Measurements from ENCODE around the gene UBA3.
A peak's percentile ranks its signal among the peaks of the same experiment; 100 is the strongest.

Gene UBA3

DNA sequence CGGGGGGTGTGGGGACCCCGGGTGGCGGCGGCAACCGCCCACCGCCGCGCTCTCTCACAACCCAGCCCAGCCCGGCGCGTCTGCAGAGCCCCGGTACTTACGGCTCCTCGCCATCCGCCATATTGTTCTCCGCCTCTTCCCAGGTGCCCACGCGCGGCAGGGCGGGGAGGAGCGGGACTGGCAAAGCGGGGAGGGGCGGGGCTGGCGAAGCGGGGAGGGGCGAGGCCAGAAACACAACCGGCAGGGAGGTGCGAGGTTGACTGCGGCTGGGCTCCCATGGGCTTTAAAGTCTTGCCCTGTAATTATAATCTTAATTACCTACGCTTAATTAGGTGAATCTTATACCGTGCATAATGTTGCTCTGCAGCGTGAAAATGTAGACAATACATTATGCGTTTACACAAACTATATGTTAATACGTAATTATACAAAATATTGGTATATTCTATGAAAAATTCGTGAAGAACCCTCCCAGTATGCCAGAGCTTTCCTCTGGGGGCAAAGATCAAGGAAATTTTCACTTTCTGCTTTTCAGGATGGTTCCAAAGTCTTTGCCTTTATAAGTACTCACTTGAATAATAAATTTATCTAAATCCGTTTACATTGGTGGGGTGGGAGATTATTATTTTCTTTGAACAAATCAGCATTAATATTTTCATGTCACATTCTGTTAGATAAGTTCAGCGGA is at the start of gene UBA3:
UBA3 (minus strand) TSS at position 133 of the 688 bp plus-strand sequence; CDS start at position 121, 12 bp downstream.
- DNase-seq (ENCODE audit: low spot score) = peak; percentile 53

DNA sequence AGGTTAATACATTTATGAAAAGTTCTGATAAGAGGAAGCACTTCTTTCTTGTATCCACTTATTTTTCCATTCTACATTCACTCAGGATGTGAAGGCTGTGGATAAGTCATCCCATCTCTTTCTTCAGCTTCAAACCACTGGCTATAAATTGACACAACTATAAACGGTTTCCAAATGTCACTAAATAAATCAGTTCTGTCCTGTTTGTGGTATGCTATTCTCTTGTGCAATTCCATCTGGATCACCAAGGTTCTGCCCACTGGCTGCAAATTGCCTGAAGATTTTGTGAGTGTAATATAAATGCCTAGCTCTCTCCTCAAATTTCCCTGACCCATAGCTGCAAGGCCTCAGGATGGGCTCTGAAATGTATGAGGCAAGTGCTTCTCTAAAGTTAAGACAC is 49.4 kb upstream of the UBA3 start:
- FAIRE-seq = no peak
- DNase-seq (ENCODE audit: low spot score) = no peak

More for the DNA sequence above, at the start of gene UBA3:
- no peak for FAIRE-seq

DNA sequence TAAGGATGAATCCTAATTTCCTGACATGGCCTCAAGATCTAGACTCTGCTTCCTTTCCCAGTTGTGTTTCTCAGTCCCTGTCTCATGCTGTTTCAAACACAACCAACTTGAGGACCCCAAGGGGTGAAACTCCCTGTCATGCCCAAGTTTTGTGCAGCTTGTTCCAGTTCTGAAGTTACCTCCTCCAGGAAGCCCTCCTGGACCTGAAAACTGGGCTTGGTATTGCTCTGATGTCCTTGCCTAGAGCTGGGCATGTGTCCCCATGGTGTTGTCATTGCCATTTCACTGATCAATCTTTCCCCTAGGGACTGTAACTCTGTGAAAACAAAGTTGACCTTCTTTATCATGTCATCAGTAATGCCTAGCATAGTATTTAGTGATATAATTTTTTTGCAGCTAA is 48.3 kb upstream of the UBA3 start:
- FAIRE-seq = no peak
- no peak for DNase-seq (ENCODE audit: low spot score)

DNA sequence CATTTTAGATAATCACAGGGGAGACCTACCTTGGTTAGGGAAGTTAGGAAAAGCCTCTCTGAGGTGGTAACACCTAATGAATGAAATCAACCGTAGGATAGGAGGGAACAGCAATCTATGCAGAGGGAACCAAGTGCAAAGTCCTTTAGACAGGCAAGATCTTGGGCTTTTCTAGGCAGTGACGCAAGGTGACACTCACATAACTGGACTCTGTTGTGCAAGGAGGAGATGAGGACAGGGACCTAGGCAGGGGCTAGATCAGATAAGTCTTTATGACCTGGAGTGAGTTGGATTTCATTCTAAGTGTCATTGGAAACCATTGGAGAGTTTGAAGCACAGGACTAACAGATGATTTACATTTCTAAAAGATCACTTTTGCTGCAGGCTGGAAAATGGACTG is 46.8 kb upstream of the UBA3 start:
- DNase-seq (ENCODE audit: low spot score) (no peak), FAIRE-seq (no peak)

- no peak for DNase-seq (ENCODE audit: low spot score)
- FAIRE-seq = no peak
Observed at GRCh38 chr3:69126216-69126615, 46.1 kb upstream of the UBA3 start.

- no peak for FAIRE-seq
- DNase-seq (ENCODE audit: low spot score) = no peak
Observed at GRCh38 chr3:69122403-69122802, 42.2 kb upstream of the UBA3 start, which contains the start of gene LMOD3. LMOD3 (minus strand) TSS chr3:69122595; CDS start chr3:69122386, 209 bp downstream.

- DNase-seq (ENCODE audit: low spot score) (no peak), FAIRE-seq (no peak)
Observed at GRCh38 chr3:69121950-69122349, 41.8 kb upstream of the UBA3 start.

- FAIRE-seq (no peak), DNase-seq (ENCODE audit: low spot score) (no peak)
Observed at GRCh38 chr3:69121513-69121912, 41.3 kb upstream of the UBA3 start.

GRCh38 chr3:69120879-69121464 is 40.8 kb upstream of the UBA3 start:
- FAIRE-seq (peak; percentile 39), DNase-seq (ENCODE audit: low spot score) (peak; percentile 56)

DNA sequence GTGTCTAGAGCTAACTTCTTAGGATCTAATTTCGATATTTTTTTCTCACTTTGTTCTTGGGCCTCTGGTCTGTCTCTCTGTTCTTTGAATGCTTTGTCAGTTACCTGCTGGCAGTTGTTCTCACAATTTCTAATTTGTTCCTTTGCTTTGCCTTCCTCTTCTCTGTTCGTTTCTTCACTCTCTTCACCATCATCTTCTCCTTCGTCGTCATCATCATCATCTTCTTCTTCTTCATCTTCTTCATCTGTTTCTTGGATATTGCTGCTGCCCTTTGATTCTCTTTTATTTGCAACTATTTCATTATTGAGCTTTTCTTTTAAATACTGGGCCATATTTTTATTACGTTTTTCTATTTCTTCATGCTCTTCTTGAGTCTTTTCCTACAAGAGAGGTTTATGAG is 39.5 kb upstream of the UBA3 start:
- FAIRE-seq = no peak
- DNase-seq (ENCODE audit: low spot score) = no peak

DNA sequence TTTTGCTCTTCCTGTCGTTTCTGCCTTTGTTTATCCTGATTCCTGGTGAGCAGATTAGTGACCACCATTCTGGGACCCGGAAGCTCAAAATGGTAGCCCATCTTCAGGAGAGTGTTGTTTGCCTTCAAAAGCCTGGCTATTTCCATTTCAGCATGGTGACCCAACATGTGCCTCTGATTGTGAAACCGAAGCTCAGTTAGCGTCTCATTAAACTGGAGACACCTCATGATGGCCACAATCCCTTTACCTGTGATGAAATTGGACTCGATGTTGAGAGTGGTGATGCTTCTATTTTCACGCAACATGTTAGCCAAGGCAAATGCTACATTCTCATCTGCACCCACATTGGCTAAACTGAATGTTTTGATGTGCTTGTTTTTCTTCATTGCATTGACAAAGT is 39.0 kb upstream of the UBA3 start:
- no peak for FAIRE-seq
- no peak for DNase-seq (ENCODE audit: low spot score)

- no peak for FAIRE-seq
- no peak for DNase-seq (ENCODE audit: low spot score)
Observed at GRCh38 chr3:69118555-69118954, 38.4 kb upstream of the UBA3 start.

DNA sequence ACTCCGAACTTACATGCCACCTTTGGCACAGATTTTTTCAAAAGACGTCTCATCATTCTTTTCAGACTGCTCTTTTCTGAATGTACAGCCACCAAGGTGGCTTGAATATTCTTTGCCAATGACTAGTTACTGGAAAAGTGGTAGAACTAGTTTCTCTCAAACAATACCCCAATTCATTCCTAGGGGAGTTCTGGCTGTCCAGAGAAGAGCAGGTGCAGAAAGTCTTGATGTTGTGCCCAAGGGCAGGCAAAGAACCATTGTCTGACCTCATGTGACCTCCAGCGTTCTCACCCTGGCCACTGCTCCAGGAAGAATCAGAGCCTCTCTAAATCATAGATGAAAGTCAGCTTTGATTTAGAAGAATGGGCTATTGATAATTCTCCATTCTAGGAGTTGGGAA is 36.7 kb upstream of the UBA3 start:
- DNase-seq (ENCODE audit: low spot score) (no peak), FAIRE-seq (no peak)

- DNase-seq (ENCODE audit: low spot score) = no peak
- FAIRE-seq = no peak
Observed at GRCh38 chr3:69116162-69116561, 36.0 kb upstream of the UBA3 start.

DNA sequence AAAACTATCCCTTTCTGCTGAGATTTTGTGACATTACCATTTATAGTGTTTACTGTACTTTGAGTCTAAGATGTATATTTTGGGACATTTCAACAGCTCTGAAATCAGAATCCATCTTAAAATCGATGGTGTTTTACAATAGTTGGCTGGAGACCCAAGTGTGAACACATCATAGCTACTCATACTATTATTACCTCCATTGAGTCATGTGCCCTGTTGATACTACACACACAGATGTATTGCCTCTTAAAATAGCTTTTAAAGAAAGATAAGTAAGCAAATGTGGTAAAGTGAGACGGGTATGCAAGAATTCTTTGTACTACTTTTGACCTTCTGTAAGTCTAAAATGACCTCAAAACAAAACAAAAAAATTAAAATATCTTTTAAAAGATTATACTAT is 35.6 kb upstream of the UBA3 start:
- no peak for FAIRE-seq
- DNase-seq (ENCODE audit: low spot score) = no peak

- FAIRE-seq = no peak
- DNase-seq (ENCODE audit: low spot score) = no peak
Observed at GRCh38 chr3:69113536-69113935, 33.4 kb upstream of the UBA3 start.

DNA sequence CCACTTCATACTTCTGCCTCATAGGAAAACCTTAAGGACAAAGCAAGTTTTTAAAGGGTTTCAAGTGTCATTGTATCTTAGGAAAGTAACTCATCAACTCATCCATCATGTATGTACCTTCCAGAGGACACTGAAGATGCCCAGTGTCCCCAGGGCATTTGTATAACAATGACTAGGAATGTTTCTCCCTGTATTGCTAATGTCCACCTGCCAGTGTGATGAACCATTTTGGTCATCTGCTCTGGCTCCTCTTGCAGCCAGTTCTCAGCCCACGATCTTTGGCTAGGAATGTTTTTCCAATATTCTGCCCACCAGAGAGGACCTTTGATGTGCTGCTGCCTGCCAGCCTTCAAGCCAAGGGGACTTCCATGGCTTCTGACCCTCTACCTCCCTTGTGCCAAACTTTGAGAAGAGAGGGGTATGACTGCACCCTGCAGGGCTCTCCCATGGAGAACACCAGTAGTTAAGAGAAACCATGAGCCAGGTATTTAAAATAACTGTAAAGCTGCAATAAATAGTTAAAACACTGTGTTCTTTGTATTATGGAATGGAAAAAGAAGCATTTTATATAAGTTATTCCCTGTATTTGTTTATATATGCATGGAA is 30.9 kb upstream of the UBA3 start:
- FAIRE-seq (no peak), DNase-seq (ENCODE audit: low spot score) (no peak)

DNA sequence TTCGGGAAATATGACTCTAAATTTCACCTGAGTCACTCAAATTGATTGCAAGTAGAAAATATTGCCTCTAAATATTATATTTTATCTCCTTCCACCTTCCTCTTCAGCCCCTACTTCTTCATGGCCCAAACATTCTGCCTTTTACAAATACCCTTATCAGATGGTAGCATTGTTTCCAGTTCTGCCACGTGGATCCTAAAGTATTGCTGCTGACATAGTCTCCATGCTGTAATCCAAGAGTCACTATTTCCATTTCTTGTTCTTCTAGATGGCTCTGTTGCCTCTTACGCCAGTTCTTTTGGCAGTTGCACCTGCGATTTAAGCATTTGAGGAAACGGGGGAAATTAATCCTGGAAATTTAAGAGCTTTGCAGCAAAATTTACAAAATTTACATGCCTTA is 28.6 kb upstream of the UBA3 start:
- no peak for FAIRE-seq

DNA sequence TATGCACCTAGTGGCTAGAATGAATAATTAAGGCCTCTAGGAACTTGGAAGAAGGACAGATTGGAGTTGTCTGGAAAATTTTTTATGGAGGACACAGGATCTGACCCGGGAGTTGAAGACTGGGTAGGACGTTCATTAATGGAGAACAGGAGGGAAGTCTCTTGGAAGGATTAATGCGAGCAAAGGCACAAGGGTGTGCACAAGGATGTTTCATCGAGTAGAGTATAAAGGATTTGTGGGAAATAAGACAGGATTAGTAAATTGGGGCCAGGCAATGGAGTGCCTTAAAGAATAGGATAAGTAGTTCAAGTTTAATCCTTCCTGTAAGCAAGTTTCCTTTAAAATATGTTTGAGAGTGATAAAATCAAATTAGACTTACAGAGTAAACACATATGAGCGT is 27.7 kb upstream of the UBA3 start:
- no peak for DNase-seq (ENCODE audit: low spot score)
- FAIRE-seq = no peak

More for the DNA sequence above, 28.6 kb upstream of the UBA3 start:
- DNase-seq (ENCODE audit: low spot score) = no peak

- FAIRE-seq = no peak
- DNase-seq (ENCODE audit: low spot score) = no peak
Observed at GRCh38 chr3:69105320-69105719, 25.2 kb upstream of the UBA3 start.

GRCh38 chr3:69104586-69104985 is 24.4 kb upstream of the UBA3 start:
- no peak for FAIRE-seq

DNA sequence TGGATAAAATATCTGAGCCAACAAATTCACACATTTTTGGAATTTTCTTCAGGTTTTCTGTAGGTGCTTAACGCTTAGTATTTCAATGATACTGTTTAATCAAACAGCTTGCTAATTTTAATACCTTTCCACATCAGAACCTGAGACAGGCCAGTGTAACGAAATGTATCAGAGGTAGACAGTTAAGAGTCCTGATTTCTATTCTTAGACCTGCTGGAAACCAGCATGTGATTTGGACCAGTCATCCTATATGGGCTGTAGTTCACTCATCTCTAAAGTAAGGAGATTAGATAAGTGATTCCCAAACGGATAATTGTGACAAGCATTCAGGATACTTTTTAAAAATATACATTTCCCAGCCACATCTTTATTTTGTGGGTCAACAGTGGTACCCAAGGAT is 23.0 kb upstream of the UBA3 start:
- DNase-seq (ENCODE audit: low spot score) (no peak), FAIRE-seq (no peak)

More at GRCh38 chr3:69104586-69104985, 24.4 kb upstream of the UBA3 start:
- no peak for DNase-seq (ENCODE audit: low spot score)

GRCh38 chr3:69102384-69102783 is 22.2 kb upstream of the UBA3 start:
- DNase-seq (ENCODE audit: low spot score) = no peak
- no peak for FAIRE-seq

All from RCC 7860 (cell line).